Neural progenitor cell (in vitro differentiated cells): Measurements from ENCODE around the gene RGPD8. TPM values are rescaled to one million over a fixed set of nuclear protein-coding genes. Genes with fewer than 3 reads are reported as not detected.

ENCODE experiments used
- DNase-seq: peaks from one replicate; pipeline ENCODE4 v3.0.0-alpha.2; 2016; ENCODE audit warnings: low spot score
- H2AFZ ChIP-seq: fragments of 200-600 bp; sonication (generic); replicated peaks from 2 replicates; pipeline ENCODE4 v1.6.1; 2016; ENCODE audit warnings: antibody characterized with exemption
- H3F3A ChIP-seq: fragments of 200-600 bp; sonication (generic); 2 replicates; pipeline ENCODE4 v1.6.1; 2016; ENCODE audit warnings: antibody characterized with exemption, low read depth
- H3K27ac ChIP-seq: fragments of 200-600 bp; sonication (generic); 2 replicates; pipeline ENCODE4 v1.5.1; 2016; ENCODE audit warnings: mild to moderate bottlenecking
- H3K27me3 ChIP-seq: fragments of 200-600 bp; sonication (generic); 2 replicates; pipeline ENCODE4 v1.6.1; 2016; ENCODE audit warnings: mild to moderate bottlenecking, moderate library complexity
- H3K36me3 ChIP-seq: fragments of 200-600 bp; sonication (generic); 2 replicates; pipeline ENCODE4 v1.5.1; 2016
- H3K4me1 ChIP-seq: fragments of 200-600 bp; sonication (generic); 2 replicates; pipeline ENCODE4 v1.6.1; 2016; ENCODE audit warnings: mixed run types
- H3K4me2 ChIP-seq: fragments of 200-600 bp; sonication (generic); 2 replicates; pipeline ENCODE4 v1.6.1; 2016
- H3K4me3 ChIP-seq: fragments of 200-600 bp; sonication (generic); 2 replicates; pipeline ENCODE4 v1.5.1; 2016
- H3K79me2 ChIP-seq: fragments of 200-600 bp; sonication (generic); 2 replicates; pipeline ENCODE4 v1.6.1; 2016; ENCODE audit warnings: low read depth
- H3K9ac ChIP-seq: fragments of 200-600 bp; sonication (generic); 2 replicates; pipeline ENCODE4 v1.6.1; 2016
- H3K9me3 ChIP-seq: fragments of 200-600 bp; sonication (generic); 2 replicates; pipeline ENCODE4 v1.5.1; 2016; ENCODE audit warnings: low read depth
- H4K20me1 ChIP-seq: fragments of 200-600 bp; sonication (generic); 2 replicates; pipeline ENCODE4 v1.6.1; 2016; ENCODE audit warnings: low read depth
- H3K27ac Mint-ChIP-seq: 3 replicates; pipeline ENCODE4 v1.8.0; 2021; ENCODE audit warnings: mixed read lengths
- H3K27me3 Mint-ChIP-seq: 2 replicates; pipeline ENCODE4 v1.8.0; 2022; ENCODE audit warnings: low read depth, mild to moderate bottlenecking, inconsistent platforms, moderate library complexity, mixed read lengths; ENCODE audit not compliant: insufficient read depth
- H3K36me3 Mint-ChIP-seq: 3 replicates; pipeline ENCODE4 v1.8.0; 2021; ENCODE audit warnings: mixed read lengths
- H3K4me1 Mint-ChIP-seq: 3 replicates; pipeline ENCODE4 v1.8.0; 2021; ENCODE audit warnings: mixed read lengths
- H3K4me3 Mint-ChIP-seq: 3 replicates; pipeline ENCODE4 v1.8.0; 2021; ENCODE audit warnings: mild to moderate bottlenecking, moderate library complexity, mixed read lengths
- H3K9me3 Mint-ChIP-seq: 3 replicates; pipeline ENCODE4 v1.8.0; 2020; ENCODE audit warnings: mixed read lengths
- CTCF ChIP-seq: fragments of 200-600 bp; sonication (generic); IDR thresholded peaks from 2 replicates; pipeline ENCODE4 v1.5.1; 2017; ENCODE audit warnings: antibody characterized with exemption, mild to moderate bottlenecking
- EZH2 ChIP-seq: fragments of 200-600 bp; sonication (generic); IDR thresholded peaks from 2 replicates; pipeline ENCODE4 v1.6.1; 2017; ENCODE audit warnings: antibody characterized with exemption, mild to moderate bottlenecking, moderate library complexity
- EZH2phosphoT487 ChIP-seq: fragments of 200-600 bp; sonication (generic); IDR thresholded peaks from 2 replicates; pipeline ENCODE4 v1.6.1; 2017; ENCODE audit warnings: antibody characterized with exemption
- total RNA-seq: library from RNA; depleted of rRNA; stranded (reverse); fragments of >200 nt; gene quantifications from 2 replicates; pipeline ENCODE4 v1.2.3, GENCODE V29; 2015; ENCODE audit warnings: low replicate concordance

The RGPD8 gene
- total RNA-seq, 1 donor from 2014 or later: 11.1 TPM

- H2AFZ ChIP-seq: no peak overlapping the region
- TF ChIP-seq EZH2 (no peak), EZH2phosphoT487 (no peak), CTCF (peak; percentile 45)
- H3K4me1 Mint-ChIP-seq: no peaks in the 10 kb centered on the region
- no peaks in the 10 kb centered on the region for H3K36me3 ChIP-seq
- H3F3A ChIP-seq: no peaks in the 10 kb centered on the region
- no peaks in the 10 kb centered on the region for H3K27me3 Mint-ChIP-seq
- no peaks in the 10 kb centered on the region for H3K27me3 ChIP-seq
- no peak overlapping the region for H3K27ac ChIP-seq
- no peaks in the 10 kb centered on the region for H3K9me3 ChIP-seq
- H3K4me1 ChIP-seq: no peaks in the 10 kb centered on the region
- peak; percentile 24 for DNase-seq
- H4K20me1 ChIP-seq: no peaks in the 10 kb centered on the region
- H3K4me2 ChIP-seq: no peak overlapping the region
- H3K4me3 Mint-ChIP-seq: no peak overlapping the region
- H3K9me3 Mint-ChIP-seq: peaks cover 7% of the 10 kb centered on the region
- H3K79me2 ChIP-seq: no peaks in the 10 kb centered on the region
- H3K4me3 ChIP-seq: no peak overlapping the region
- no peaks in the 10 kb centered on the region for H3K36me3 Mint-ChIP-seq
- H3K27ac Mint-ChIP-seq: no peak overlapping the region
- no peak overlapping the region for H3K9ac ChIP-seq
These were observed 31.9 kb upstream of the RGPD8 start for GRCh38 chr2:112465382-112465781.

DNA sequence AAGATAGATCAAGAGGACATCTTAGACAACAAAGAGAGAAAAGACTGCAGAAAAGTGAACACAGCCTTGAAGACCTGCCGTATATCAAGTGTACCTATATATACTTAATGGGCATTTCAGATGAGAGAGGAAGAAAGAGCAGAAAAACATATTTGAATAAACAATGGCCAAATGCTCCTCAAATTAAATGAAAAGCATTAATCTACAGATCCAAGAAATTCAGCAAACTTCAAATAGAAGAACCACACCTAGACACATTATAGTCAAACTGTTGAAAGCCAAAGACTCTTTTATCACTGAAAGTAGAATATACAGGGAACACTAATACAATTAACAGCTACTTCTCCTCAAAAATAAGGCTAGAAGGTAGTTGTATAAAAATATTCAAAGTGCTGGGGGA, 29.8 kb upstream of the RGPD8 start:
- Mint-ChIP-seq H3K36me3 (no peaks in the 10 kb centered on the region), H3K4me1 (no peaks in the 10 kb centered on the region)
- no peaks in the 10 kb centered on the region for H3K27me3 ChIP-seq

DNA sequence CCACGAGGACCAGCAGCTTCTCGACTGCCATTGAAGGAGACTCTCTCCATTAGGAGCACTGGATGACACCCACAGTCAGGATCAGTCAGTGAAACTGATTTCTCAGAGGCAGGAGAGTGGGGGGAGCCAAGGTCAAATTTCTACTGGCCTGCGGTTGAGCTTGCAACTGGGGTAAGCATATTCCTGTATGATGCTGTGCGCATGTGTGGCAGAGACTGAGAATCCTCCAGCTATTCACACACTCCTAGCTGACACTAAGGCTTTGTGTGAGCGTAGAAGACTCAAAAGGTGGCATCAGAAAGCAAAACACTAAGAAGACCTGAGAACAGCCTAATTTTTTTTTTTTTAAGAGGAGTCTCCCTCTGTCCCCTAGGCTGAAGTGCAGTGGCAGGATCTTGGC, 28.7 kb upstream of the RGPD8 start:
- no peaks in the 10 kb centered on the region for H3F3A ChIP-seq
- H3K4me3 ChIP-seq: no peak overlapping the region
- H3K27me3 ChIP-seq: no peaks in the 10 kb centered on the region
- Mint-ChIP-seq H3K36me3 (no peaks in the 10 kb centered on the region), H3K27ac (no peak overlapping the region), H3K9me3 (peaks cover 2% of the 10 kb centered on the region), H3K4me3 (no peak overlapping the region), H3K27me3 (no peaks in the 10 kb centered on the region), H3K4me1 (no peaks in the 10 kb centered on the region)
- H3K27ac ChIP-seq: no peak overlapping the region
- DNase-seq: no peak
- H3K36me3 ChIP-seq: no peaks in the 10 kb centered on the region
- H3K4me2 ChIP-seq: no peak overlapping the region
- TF ChIP-seq CTCF: no peak
- TF ChIP-seq EZH2phosphoT487: no peak
- TF ChIP-seq EZH2: no peak
- no peaks in the 10 kb centered on the region for H3K4me1 ChIP-seq
- no peaks in the 10 kb centered on the region for H4K20me1 ChIP-seq
- no peak overlapping the region for H3K9ac ChIP-seq
- H3K79me2 ChIP-seq: no peaks in the 10 kb centered on the region
- H2AFZ ChIP-seq: no peak overlapping the region
- H3K9me3 ChIP-seq: no peaks in the 10 kb centered on the region

More for the DNA sequence above, 29.8 kb upstream of the RGPD8 start:
- no peak overlapping the region for H3K9ac ChIP-seq
- peaks cover 4% of the 10 kb centered on the region for H3K9me3 Mint-ChIP-seq
- H3K4me1 ChIP-seq: no peaks in the 10 kb centered on the region
- no peaks in the 10 kb centered on the region for H4K20me1 ChIP-seq
- no peak overlapping the region for H3K4me3 ChIP-seq
- H3K27ac ChIP-seq: no peak overlapping the region
- no peak overlapping the region for H3K27ac Mint-ChIP-seq
- no peaks in the 10 kb centered on the region for H3K36me3 ChIP-seq
- H3K79me2 ChIP-seq: no peaks in the 10 kb centered on the region
- no peaks in the 10 kb centered on the region for H3K9me3 ChIP-seq
- H2AFZ ChIP-seq: no peak overlapping the region
- DNase-seq: no peak
- H3K27me3 Mint-ChIP-seq: no peaks in the 10 kb centered on the region
- no peak overlapping the region for H3K4me3 Mint-ChIP-seq
- H3F3A ChIP-seq: no peaks in the 10 kb centered on the region
- H3K4me2 ChIP-seq: no peak overlapping the region
- no peak for TF ChIP-seq EZH2
- no peak for TF ChIP-seq CTCF
- no peak for TF ChIP-seq EZH2phosphoT487
